ENCODE results near the gene MROH8. TPM values are rescaled to one million over a fixed set of nuclear protein-coding genes. Genes with fewer than 3 reads are reported as not detected.

Gene MROH8
- total and polyA plus RNA-seq, 2 of the 13 experiments (the other 11 are each of a cell fraction or from before 2014, with no cell fraction given): 2.6 to 5.5 TPM

- no peak for TF ChIP-seq ZNF704 (CRISPR knock-in tag; IDR thresholded peaks at IDR 0.05; ENCODE audit: borderline replicate concordance)
- TF ChIP-seq ZNF589 (CRISPR knock-in tag; conservative IDR thresholded peaks at IDR 0.05): no peak
- TF ChIP-seq PHF5A (CRISPR knock-in tag; IDR thresholded peaks at IDR 0.05; ENCODE audit: low read depth, unreplicated experiment): no peak
- TF ChIP-seq ONECUT2 (CRISPR knock-in tag; IDR thresholded peaks at IDR 0.05): no peak
- TF ChIP-seq BATF2 (CRISPR knock-in tag; IDR thresholded peaks at IDR 0.05): no peak
- no peak for TF ChIP-seq ZNF770 (CRISPR knock-in tag; IDR thresholded peaks at IDR 0.05)
- no peak for TF ChIP-seq EEA1 (CRISPR knock-in tag; IDR thresholded peaks at IDR 0.05; ENCODE audit: borderline replicate concordance)
- 0 out of 2 replicates have a peak, but pooled peaks have one; percentile 30 for TF ChIP-seq RFXANK (CRISPR knock-in tag; IDR thresholded peaks at IDR 0.05)
- TF ChIP-seq ARNT2 (CRISPR knock-in tag; IDR thresholded peaks at IDR 0.05; ENCODE audit: low read depth): 0 out of 2 replicates have a peak, but pooled peaks have one; percentile 23
- no peak for TF ChIP-seq ZNF318 (CRISPR knock-in tag; IDR thresholded peaks at IDR 0.05)
- peak; percentile 69 for TF ChIP-seq CEBPG (CRISPR knock-in tag; IDR thresholded peaks at IDR 0.05)
- TF ChIP-seq PAXIP1 (CRISPR knock-in tag; conservative IDR thresholded peaks at IDR 0.05): no peak; the same call in 1 of the 2 replicates
Observed at GRCh38 chr20:37192137-37192854, 12.9 kb upstream of the MROH8 start (continued).

All from HepG2 (cell line).